Choroid plexus epithelial cell (primary cell): Measurements from ENCODE around the gene NOS3.

Experiments used
- DNase-seq: peaks from one replicate; pipeline ENCODE4 v3.0.0-alpha.2; 2010; ENCODE audit warnings: low read depth
- H3K4me3 ChIP-seq: 2 replicates; pipeline ENCODE4 v1.5.1; 2011; ENCODE audit warnings: low read depth, mild to moderate bottlenecking, control low read depth, low read length, moderate library complexity
- TF ChIP-seq, protein P1 (sequence below): conservative IDR thresholded peaks from 2 replicates; pipeline ENCODE4 v1.5.1; 2011; ENCODE audit warnings: low read depth, mild to moderate bottlenecking, control low read depth, inconsistent platforms, low read length, moderate library complexity

Gene NOS3

DNA sequence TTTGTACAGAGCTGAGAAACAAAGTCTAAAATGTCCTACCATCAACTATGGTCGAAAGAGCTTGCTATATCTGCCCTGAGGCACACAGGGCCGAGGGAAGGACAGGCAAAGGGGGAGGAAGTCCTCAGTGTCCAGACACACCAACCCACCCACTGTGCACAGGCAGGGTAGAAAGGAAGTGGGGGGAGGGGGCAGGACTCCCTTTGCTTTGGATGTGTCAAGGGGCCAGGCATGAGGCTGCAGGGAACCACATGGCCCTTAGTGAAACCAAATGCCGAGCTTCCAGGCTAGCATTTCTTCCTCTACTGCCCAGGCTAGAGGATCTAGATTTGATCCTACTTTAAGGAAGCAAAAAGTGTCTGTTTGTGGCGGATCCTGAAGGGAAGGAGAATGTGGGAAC, 41.3 kb upstream of the NOS3 start:
- no peak overlapping the region for H3K4me3 ChIP-seq
- TF ChIP-seq, protein P1, sequence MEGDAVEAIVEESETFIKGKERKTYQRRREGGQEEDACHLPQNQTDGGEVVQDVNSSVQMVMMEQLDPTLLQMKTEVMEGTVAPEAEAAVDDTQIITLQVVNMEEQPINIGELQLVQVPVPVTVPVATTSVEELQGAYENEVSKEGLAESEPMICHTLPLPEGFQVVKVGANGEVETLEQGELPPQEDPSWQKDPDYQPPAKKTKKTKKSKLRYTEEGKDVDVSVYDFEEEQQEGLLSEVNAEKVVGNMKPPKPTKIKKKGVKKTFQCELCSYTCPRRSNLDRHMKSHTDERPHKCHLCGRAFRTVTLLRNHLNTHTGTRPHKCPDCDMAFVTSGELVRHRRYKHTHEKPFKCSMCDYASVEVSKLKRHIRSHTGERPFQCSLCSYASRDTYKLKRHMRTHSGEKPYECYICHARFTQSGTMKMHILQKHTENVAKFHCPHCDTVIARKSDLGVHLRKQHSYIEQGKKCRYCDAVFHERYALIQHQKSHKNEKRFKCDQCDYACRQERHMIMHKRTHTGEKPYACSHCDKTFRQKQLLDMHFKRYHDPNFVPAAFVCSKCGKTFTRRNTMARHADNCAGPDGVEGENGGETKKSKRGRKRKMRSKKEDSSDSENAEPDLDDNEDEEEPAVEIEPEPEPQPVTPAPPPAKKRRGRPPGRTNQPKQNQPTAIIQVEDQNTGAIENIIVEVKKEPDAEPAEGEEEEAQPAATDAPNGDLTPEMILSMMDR = no peak
- peak; percentile 48 for DNase-seq

DNA sequence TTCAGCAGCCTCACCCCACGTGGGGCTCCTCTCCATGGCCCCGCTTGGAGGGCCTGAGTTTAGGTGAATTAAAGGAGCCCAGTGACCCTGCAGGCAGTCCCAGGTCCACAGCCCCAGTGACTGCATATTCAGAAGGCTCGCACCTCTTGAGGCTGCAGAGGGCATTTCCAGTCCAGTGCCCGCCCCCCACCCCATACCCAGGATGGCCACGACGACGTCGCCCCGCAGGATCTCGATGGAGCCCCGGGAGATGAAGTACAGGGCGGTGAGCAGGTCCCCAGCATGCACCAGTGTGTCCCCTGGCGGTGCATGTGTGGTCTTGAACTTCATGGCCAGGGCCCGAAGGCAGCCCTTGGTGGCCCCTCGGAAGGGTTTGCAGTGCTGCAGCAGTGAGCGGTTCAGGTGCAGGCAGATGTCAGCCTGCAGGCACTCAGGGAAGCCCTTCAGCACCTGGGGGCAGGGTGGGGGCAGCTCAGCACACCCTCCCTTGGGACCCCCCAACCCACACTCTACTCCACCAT, 40.8 kb upstream of the NOS3 start:
- TF ChIP-seq, protein P1 = no peak

DNA sequence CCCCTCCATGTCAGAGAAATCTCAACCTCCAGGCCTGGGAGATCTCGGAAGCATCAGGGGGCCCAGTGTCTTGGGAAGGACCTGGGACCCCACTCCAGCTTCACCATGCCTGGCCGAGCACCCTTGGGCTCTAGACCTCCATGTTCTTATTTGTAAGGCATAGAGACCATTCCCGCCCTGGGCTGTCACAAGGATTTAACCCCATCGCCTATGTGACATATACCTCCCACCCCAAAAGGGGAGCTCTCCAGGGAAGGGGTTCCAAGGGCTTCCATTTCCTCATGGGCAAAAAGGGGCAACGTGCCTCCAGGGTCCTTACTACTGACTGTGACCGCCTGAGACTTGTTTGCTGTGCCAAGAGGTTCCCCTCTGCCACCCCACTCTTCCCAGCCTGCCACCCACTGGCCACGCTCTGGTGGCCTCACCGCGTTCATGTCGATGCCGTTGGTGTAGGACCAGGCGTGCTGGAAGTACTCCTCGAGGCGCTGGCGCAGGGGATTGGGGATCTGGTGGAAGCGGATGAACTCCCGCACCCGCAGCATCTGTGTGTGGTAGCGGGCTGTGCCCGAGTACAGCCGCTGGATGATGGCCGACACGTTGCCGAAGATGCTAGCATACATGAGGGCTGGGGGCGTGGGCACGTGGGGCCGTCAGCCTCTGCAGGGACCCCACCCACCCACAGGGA, 40.2 kb upstream of the NOS3 start:
- DNase-seq = no peak
- H3K4me3 ChIP-seq = no peak overlapping the region
- TF ChIP-seq, protein P1 = no peak

More for the DNA sequence above, 40.8 kb upstream of the NOS3 start:
- no peak overlapping the region for H3K4me3 ChIP-seq
- no peak for DNase-seq

DNA sequence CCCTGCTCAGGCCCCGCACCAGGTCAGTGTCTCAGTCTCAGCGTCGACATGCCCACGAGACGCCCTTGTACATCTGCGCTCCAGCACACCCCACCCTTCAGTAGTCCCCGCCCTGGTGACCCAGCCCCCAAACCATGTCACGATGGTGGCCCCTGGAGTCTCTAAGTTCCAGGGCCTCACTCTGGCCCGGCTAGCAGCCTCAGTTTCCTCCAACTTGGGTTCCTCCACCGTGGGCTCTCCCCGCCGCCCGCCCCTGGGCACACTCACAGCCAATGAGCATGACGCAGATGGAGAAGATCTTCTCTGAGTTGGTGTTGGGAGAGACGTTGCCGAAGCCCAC, 39.7 kb upstream of the NOS3 start:
- DNase-seq = no peak
- no peak overlapping the region for H3K4me3 ChIP-seq
- TF ChIP-seq, protein P1 = no peak

DNA sequence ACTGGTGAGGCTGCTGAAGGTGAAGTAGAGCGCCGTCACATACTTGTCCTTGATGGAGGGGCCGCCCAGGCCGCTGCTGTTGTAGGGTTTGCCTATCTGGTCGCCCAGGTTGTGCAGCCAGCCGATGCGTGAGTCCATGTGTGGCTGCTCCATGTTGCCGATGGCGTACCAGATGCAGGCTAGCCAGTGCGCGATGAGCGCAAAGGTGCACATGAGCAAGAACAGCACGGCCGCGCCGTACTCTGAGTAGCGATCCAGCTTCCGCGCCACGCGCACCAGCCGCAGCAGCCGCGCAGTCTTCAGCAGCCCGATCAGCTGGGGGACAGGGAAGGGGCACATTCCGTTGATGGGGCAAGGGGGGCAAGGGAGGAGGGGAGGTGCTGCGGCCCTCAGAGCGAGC, 39.3 kb upstream of the NOS3 start:
- no peak overlapping the region for H3K4me3 ChIP-seq
- DNase-seq = no peak
- TF ChIP-seq, protein P1 = no peak

DNA sequence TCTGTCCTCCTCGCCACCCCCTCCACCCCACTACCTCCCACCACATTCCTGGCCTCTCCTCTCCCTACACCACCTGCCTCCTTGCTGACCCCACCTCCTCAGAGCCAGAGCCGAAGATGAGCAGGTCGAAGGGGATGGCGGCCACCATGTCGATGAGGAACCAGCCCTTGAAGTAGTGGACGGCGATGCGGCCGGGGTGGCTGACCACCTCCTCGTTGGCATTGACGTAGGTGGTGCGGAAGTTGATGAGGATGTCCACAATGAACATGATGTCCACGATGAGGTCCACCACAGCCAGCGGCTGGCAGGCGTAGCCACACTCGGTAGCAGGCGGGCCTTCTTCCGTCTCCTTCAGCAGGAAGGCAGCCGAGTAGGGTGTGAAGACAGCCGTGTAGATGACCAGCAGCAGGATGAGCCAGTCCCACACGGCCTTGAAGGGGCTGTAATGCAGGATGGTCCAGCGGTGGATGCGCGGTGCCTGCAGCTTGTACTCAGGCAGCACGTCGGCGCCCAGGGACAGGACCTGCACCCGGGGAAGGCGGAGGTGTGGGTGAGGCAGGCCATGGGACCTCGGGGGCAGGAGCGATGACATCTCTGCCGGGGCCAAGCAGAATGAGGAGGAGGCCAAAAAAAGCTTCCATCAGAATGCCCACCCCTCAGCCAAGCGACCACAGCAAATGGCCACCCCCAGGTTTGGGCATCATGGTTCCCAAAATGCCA, 38.3 kb upstream of the NOS3 start:
- no peak overlapping the region for H3K4me3 ChIP-seq
- no peak for DNase-seq
- TF ChIP-seq, protein P1 = no peak
